Stimulated activated CD4-positive, alpha-beta T cell treated with anti-CD3 and anti-CD28 coated beads, Interleukin-1b, Interleukin-23, amount 100 ng/mL, for 4 hours (primary cell): Measurements from ENCODE around the gene NRM.
"Not testable (repeated sequence)": the region's sequence is repeated elsewhere in the genome, so short reads cannot be mapped to it uniquely, and the experiment has no call there.

ENCODE experiments used
- DNase-seq, 2 donors: peaks; one replicate each; pipeline ENCODE4 v3.0.0-alpha.2; 2020; ENCODE audit warnings: low read depth in 2 of 2

The NRM gene, protein sequence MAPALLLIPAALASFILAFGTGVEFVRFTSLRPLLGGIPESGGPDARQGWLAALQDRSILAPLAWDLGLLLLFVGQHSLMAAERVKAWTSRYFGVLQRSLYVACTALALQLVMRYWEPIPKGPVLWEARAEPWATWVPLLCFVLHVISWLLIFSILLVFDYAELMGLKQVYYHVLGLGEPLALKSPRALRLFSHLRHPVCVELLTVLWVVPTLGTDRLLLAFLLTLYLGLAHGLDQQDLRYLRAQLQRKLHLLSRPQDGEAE

DNA sequence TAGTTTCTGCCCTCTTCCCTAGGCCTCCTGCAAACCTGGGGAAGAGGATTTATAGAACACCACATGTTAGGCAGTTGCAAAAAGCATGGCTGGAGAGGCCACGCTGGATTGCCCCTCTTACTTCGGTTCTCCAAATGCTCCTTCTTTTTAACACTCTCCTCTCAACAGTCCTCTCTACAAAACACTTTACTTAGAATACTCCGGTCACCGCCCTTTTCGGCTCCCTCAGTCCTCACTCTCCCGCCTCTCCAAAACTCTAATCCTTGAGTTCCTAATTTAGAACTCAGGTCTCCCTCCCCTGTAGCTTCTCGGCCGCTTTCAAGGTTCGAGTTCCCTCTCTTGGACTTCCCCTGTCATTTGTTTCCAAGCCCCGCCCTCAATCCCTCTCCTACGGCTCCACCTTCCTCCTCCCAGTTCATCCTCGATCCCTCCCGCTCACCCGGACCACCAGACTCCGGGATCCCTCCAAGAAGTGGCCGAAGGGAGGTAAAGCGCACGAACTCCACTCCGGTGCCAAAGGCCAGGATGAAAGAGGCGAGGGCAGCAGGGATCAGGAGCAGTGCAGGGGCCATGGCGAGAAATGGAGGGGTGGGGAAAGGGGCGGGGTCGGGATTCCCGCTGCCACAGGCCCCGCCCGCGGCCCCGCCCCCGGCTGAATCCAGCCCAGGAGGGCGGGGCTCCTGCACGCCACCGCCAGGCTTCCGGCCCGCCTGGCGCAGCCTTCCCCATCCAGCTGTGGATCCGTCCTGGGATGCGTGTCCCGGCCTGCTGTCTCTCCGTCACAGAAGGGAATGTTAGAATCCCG is at the start of gene NRM:
NRM (minus strand) TSS at position 582 of the 805 bp plus-strand sequence; CDS start at position 572, 10 bp downstream.
- peak; percentile 68 to 84 for DNase-seq

DNA sequence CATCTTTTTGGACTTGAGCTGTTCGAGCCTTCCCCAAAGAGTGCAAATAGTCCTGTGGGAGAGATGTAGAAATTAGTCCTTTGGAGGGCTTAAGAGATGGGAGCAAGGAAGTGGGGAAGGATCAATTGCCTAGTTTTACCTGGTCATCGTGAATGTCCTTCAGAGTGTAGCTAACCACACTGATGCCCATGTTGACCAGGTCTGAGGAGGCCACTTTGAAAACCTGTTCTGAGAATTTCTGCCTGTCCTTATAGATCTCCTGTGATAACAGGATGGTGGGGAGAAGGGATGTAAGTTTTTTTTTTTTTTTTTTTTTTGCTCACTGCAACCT is 49.7 kb upstream of the NRM start:
- DNase-seq = no peak

- DNase-seq = no peak
These were observed 47.7 kb upstream of the NRM start for GRCh38 chr6:30738532-30738931.

DNA sequence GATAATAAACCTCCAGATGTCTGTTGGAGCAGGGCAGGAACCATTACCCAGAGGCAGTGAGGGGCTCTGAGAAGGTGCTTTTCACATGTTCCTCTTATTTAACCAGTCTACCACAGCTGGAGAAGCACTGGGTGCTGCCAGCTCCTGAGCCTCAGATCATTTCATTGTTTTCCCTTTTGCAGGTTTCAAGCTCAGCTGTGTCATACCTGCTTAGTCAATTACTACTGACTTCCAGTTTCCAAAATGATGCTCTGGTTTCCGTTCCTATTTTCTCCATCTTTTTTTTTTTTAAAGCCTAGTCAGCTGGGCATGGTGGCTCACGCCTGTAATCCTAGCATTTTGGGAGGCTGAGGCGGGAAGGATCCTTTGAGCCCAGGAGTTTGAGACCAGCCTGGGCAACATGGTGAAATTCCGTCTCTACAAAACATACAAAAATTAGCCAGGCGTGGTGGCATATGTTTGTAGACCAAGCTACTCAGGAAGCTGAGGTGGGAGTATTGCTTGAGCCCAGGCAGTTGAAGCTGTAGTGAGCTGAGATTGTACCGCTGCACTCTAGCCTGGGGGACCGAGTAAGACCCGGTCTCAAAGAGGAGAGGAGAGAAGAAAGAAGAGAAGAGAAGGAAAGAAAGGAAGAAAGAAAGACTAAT is 45.0 kb upstream of the NRM start:
- DNase-seq = no peak

DNA sequence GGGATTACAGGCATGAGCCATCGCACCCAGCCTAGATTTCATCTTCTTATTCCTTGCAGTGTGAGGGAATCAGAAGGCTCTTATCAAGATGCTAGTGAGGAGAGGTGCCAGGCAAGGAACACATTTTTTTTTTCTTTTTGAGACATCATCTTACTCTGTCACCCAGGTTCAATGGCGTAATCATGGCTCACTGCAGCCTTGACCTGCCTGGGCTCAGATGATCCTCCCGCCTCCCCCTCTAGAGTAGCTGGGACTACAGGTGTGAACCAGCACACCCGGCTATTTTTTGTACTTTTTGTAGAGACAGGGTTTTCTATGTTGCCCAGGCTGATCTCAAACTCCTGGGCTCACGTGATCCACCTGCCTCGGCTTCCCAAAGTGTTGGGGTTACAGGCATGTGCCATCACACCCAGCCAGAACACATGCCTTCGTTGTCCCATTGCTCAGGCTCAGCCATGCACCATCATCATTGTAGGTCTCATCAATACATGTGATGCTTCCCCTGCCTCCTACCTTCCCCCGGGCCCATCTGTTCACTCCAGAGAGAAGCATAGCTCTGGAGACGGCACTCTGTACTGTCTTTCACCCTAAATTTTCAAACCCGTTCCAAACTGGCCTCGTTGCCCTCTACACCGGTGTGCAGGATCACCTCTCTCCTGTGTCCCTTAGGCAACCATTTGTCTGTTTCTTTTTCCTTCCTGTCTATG is 41.6 kb upstream of the NRM start:
- DNase-seq = no peak

DNA sequence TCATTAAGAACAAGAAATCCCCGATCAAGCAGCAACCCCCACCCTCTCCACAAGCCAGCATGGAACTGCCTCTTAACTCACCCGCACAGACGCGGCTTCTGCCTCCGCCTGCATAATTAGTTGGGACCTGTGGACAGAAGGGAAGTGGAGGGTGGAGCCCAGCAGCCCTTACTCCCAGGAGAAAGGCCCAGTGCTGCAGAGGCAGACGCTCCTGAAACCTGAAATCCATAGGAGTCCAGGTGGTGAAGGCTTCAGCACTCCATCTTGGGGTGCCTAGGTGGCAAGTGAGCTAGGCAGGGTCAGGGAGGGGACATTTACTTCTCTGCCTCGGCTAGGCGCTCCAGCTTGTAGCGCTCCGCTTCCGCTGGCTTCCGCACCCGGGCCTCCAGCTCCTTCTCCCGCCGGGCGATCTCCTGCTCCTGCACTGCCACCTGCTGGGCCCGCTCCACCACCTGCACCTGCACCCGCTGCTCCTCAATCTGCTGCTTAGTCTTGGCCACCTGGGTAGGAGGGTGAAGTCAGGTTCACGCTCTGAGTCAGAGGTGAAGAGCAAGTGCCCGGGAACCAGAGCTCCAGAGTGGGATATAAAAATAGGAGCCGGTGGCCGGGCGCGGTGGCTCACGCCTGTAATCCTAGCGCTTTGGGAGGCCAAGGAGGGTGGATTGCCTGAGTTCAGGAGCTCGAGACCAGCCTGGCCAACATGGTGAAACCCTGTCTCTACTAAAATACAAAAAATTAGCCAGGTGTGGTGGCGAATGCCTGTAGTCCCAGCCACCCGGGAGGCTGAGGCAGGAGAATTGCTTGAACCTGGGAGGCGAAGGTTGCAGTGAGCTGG is 40.0 kb upstream of the NRM start:
- peak; percentile 78 to 81 for DNase-seq

- no peak for DNase-seq
These were observed 37.3 kb upstream of the NRM start for GRCh38 chr6:30727920-30728553.

DNA sequence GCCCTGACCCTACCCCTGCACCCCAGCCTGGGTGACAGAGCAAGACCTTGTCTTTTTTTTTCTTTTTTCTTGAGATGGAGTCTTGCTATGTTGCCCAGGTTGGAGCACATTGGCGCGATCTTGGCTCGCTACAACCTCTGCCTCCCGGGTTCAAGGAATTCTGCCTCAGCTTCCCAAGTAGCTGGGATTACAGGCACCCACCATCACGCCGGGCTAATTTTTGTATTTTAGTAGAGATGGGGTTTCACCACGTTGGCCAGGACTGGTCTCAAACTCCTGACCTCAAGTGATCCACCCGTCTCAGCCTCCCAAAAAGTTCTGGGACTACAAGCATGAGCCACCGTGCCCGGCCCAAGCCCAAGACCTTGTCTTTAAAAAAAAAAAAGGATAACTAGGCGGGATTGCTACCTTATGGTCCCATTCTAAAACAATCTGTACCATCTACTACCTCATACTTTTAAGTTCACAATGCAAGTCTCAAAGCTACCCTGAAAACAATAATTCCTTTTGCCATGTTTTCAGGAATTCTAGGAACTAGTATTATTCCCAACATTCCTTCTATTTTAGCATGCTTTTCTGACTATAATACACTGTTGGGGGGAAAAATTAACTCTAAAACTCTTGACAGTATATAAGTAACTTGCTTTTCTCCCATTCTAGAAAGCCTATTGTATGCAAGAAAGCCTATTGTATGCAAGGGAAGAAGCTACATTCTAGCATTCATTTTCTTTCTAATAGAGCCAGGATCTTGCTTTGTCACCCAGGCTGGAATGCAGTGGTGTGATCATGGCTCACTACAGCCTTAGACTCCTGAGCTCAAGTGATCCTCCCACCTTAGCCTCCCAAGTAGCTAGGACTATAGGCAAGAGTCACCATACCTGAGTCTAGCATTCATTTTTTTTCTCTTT is 36.0 kb upstream of the NRM start:
- no peak for DNase-seq

DNA sequence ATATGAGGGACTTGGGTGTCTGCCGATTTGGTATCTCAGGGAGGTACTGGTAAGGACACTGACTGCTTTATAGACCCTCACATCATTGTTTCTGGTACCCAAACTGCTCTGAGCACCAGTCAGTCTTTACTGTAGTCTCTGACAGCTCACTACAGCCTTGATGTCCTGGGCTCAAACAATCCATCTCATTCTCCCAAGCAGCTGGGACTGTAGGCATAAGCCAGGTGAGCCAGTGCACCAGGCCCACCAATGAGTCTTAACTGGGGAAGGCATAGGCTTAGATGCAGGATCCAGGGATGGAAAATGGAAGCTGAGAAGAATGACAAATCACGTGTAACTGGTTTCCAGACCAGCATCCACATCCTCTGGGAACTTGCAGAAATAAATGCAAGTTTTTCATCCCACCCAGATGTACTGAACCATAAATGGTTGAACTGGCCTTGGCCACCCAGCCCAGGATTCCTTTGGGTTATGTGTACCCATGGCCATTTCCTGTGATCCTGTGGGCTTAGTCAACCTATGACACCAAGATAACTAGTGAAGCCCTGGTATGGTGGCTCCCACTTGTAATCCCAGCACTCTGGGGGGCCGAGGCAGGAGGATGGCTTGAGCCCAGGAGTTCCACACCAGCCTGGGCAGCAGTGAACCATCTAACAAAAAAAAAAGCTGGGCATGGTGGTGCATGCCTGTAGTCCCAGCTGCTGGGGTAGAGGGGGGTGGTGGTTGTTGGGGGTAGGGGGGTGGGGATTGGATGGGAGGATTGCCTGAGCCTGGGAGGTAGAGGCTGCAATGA is 35.1 kb upstream of the NRM start:
- no peak for DNase-seq

DNA sequence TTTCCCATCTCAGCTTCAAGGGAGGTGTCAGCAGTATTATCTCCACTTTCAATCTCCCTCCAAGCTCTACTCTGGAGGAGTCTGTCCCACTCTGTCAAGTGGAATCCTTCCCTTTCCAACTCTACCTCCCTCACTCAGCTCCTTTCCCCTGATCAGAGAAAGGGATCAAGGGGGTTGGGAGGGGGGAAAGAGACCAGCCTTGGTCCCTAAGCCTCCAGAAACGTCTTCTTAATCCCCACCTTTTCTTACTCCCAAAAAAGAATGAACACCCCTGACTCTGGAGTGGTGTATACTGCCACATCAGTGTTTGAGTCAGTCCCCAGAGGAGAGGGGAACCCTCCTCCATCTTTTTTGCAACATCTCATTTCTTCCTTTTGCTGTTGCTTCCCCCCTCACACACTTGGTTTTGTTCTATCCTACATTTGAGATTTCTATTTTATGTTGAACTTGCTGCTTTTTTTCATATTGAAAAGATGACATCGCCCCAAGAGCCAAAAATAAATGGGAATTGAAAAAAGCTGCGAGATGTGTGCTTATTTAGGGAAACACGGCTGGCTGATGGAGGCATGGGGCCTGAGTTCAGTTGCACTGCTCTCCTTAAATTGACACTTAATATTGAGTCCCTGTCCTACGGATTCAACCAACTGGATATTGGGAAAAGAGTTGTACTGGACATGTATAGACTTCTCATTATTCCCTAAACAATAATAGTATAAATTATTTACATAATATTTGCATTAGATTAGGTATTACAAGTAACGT is 34.3 kb upstream of the NRM start:
- no peak for DNase-seq

GRCh38 chr6:30723843-30724741 is 33.3 kb upstream of the NRM start:
- not testable (repeated sequence) for DNase-seq

DNA sequence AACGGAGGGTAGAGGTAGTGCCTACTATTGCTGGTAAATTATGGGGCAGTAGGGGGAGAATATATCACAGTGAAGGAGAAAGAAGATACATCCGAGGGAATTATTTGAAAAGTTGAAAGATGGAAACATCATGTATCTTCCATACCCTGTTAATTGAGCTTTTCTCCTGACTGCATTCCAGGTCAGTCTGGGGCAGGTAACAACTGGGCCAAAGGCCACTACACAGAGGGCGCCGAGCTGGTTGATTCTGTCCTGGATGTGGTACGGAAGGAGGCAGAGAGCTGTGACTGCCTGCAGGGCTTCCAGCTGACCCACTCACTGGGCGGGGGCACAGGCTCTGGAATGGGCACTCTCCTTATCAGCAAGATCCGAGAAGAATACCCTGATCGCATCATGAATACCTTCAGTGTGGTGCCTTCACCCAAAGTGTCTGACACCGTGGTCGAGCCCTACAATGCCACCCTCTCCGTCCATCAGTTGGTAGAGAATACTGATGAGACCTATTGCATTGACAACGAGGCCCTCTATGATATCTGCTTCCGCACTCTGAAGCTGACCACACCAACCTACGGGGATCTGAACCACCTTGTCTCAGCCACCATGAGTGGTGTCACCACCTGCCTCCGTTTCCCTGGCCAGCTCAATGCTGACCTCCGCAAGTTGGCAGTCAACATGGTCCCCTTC is 32.5 kb upstream of the NRM start:
- DNase-seq = not testable (repeated sequence)

DNA sequence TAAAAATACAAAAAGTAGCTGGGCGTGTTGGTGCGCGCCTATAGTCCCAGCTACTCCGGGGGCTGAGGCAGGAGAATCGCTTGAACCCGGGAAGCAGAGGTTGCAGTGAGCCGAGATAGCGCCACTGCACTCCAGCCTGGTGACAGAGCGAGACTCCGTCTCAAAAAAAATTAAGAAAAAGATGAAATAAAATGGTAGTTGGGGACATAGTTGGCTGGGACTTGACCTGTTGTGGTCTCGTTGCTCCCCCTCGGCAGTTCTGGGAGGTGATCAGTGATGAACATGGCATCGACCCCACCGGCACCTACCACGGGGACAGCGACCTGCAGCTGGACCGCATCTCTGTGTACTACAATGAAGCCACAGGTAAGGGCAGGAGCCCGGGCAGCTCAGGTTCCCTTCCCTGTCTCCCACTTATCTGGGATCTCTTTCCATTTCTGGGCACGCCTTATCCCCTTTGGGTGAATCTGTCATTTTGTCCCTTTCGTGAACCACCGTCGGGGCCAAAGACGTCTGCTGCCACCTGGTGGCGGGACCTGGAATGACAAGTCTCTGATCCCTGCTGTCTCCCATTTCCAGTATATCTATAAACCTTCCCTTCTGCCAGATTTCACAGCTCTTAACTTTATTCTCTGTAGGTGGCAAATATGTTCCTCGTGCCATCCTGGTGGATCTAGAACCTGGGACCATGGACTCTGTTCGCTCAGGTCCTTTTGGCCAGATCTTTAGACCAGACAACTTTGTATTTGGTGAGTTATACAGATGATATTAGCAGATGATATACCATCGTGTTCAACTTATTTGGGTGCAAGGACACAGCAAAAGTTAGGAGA is 31.7 kb upstream of the NRM start:
- DNase-seq = peak; percentile 81 to 89

- not testable (repeated sequence) for DNase-seq
These were observed 31.2 kb upstream of the NRM start for GRCh38 chr6:30722025-30722279.

GRCh38 chr6:30721198-30722024 is 30.6 kb upstream of the NRM start:
- peak; percentile 98 to 99 for DNase-seq
